Endothelial cell of umbilical vein (primary cell): ENCODE results near the gene ARHGAP15.

Experiments
- CTCF ChIP-seq, 2 donors: IDR thresholded peaks; 1 replicate in 1 of 2; 2 replicates in 1 of 2; pipeline ENCODE4 v1.5.1; 2011; ENCODE audit warnings: low read length in 2 of 2, mild to moderate bottlenecking in 2 of 2, moderate library complexity in 2 of 2, control low read depth in 1 of 2, inconsistent platforms in 1 of 2, low read depth in 1 of 2; ENCODE audit not compliant: insufficient read depth in 1 of 2; ENCODE audit errors: extremely low read depth in 1 of 2
- GATA2 ChIP-seq: IDR thresholded peaks from 2 replicates; pipeline ENCODE4 v1.7.0; 2011; ENCODE audit warnings: low read depth, mild to moderate bottlenecking, moderate library complexity, mixed read lengths, low read length; ENCODE audit not compliant: insufficient read length, insufficient read depth
- JUN ChIP-seq: IDR thresholded peaks from 2 replicates; pipeline ENCODE4 v1.6.1; 2011; ENCODE audit warnings: borderline replicate concordance, low read depth; ENCODE audit not compliant: insufficient read length, insufficient read depth

DNA sequence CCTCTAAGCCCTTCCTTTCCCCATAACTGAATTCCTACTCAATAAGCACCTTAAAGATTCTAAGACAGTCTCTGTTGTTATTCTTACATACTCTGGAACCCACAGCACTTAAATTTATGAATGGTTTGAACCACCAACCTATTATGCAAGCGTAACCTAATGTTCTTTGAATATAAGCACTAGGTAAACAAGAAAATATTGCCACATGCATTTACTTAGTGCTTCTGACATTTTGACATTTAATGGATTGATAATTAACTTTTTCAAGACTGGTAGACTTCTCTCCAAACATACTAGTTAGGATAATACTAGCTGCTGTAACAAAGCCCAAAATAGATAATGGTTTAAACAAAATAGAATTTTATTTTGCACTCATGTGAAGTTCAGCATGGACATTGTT lies 164.8 kb downstream of the ARHGAP15 start:
- TF ChIP-seq GATA2 (no peak), CTCF (IDR thresholded peaks at IDR 0.05; ENCODE audit: extremely low read depth in 1 of 2, insufficient read depth in 1 of 2, low read depth in 1 of 2, low read length in 2 of 2) (no peak), JUN (no peak)
